GM12878 (cell line): Measurements from ENCODE around the gene E2F1. TPM values are rescaled to one million over a fixed set of nuclear protein-coding genes. Genes with fewer than 3 reads are reported as not detected.
A peak's percentile ranks its signal among the peaks of the same experiment; 100 is the strongest.

Source experiments
- ATAC-seq: fragments of 200-7000 bp; cut with Tn5 transposase; 3 replicates; pipeline ENCODE4 v1.9.1; 2020; ENCODE audit warnings: mild to moderate bottlenecking, moderate library complexity
- BruUV-seq: library from RNA; stranded (reverse); fragments of 400-500 nt; replicated peaks from 2 replicates; lab custom pipeline; 2021; lab: Mats Ljungman, UMichigan
- CTCF ChIA-PET: fragments of 300-600 bp; sonication (Branson Sonifier 250); formaldehyde crosslinking; extraction: SDS; loops from one replicate; lab custom pipeline; 2021; ENCODE audit warnings: inconsistent platforms; lab: Yijun Ruan, JAX
- POLR2A ChIA-PET: fragments of 350-600 bp; formaldehyde crosslinking; extraction: SDS; loops from one replicate; lab custom pipeline; 2021; ENCODE audit warnings: inconsistent platforms; lab: Charles Lee
- RAD21 ChIA-PET: fragments of 300-600 bp; sonication (Branson Sonifier 250); formaldehyde crosslinking; loops from one replicate; lab custom pipeline; 2023; ENCODE audit warnings: antibody characterized with exemption; ENCODE audit not compliant: unreplicated experiment; lab: Charles Lee
- SMC1A ChIA-PET: fragments of 300-600 bp; sonication (Branson Sonifier 250); formaldehyde crosslinking; loops from one replicate; lab custom pipeline; 2023; ENCODE audit not compliant: unreplicated experiment, uncharacterized antibody; lab: Charles Lee
- DNase-seq: peaks from one replicate; pipeline ENCODE4 v3.0.0-alpha.2; 2011; ENCODE audit warnings: low read depth, low spot score
- FAIRE-seq: peaks from 3 replicates; lab custom pipeline; 2011; peaks lifted over from hg19 to GRCh38; lab: Jason Lieb, UNC
- H2AFZ ChIP-seq: 2 replicates; pipeline ENCODE4 v1.6.0; 2011; ENCODE audit warnings: low read depth, low read length, control low read depth; ENCODE audit not compliant: control insufficient read depth
- H3K27ac ChIP-seq: 2 replicates; pipeline ENCODE4 v1.5.1; 2011; ENCODE audit warnings: control low read depth; ENCODE audit not compliant: control insufficient read depth, insufficient read depth
- H3K27me3 ChIP-seq, 2 experiments: replicated peaks in 1 of 2; 2 replicates each; pipeline versions ENCODE4 v1.6.0 to v1.6.1; 2011; ENCODE audit warnings: low read length in 1 of 2; ENCODE audit not compliant: control insufficient read depth in 2 of 2, insufficient read depth in 2 of 2
- H3K36me3 ChIP-seq, 2 experiments: 2 replicates each; pipeline ENCODE4 v1.5.1; 2011; ENCODE audit warnings: low read length in 1 of 2; ENCODE audit not compliant: control insufficient read depth in 2 of 2, insufficient read depth in 2 of 2
- H3K4me1 ChIP-seq: 2 replicates; pipeline ENCODE4 v1.6.1; 2011; ENCODE audit warnings: mild to moderate bottlenecking, low read length, moderate library complexity, mixed read lengths; ENCODE audit not compliant: control insufficient read depth, insufficient read depth
- H3K4me2 ChIP-seq: 2 replicates; pipeline ENCODE4 v1.6.0; 2011; ENCODE audit warnings: control low read depth; ENCODE audit not compliant: control insufficient read depth, insufficient read depth
- H3K4me3 ChIP-seq: fragments of 200-600 bp; sonication (generic); 2 replicates; pipeline ENCODE4 v1.5.1; 2016
- H3K79me2 ChIP-seq: 2 replicates; pipeline ENCODE4 v1.6.0; 2011; ENCODE audit warnings: low read length; ENCODE audit not compliant: control insufficient read depth, insufficient read depth
- H3K9ac ChIP-seq: 2 replicates; pipeline ENCODE4 v1.8.0; 2011; ENCODE audit warnings: low read length, control low read depth, mixed read lengths; ENCODE audit not compliant: control insufficient read depth, insufficient read depth
- H3K9me3 ChIP-seq: replicated peaks from 3 replicates; pipeline ENCODE4 v1.5.1; 2011; ENCODE audit warnings: mild to moderate bottlenecking, low read length; ENCODE audit not compliant: control insufficient read depth, insufficient read depth
- H4K20me1 ChIP-seq: 2 replicates; pipeline ENCODE4 v1.6.0; 2011; ENCODE audit not compliant: control insufficient read depth, insufficient read depth
- BCL3 ChIP-seq: IDR thresholded peaks from 2 replicates; pipeline ENCODE4 v1.6.1; 2011; ENCODE audit warnings: borderline replicate concordance, low read depth, mild to moderate bottlenecking, moderate library complexity, low read length; ENCODE audit not compliant: insufficient read depth, poor library complexity, severe bottlenecking
- DPF2 ChIP-seq: fragments of 450-650 bp; IDR thresholded peaks from 2 replicates; pipeline ENCODE4 v1.6.1; 2017; ENCODE audit warnings: mild to moderate bottlenecking
- PML ChIP-seq: IDR thresholded peaks from 2 replicates; pipeline ENCODE4 v1.6.1; 2012; ENCODE audit warnings: low read length, inconsistent platforms
- RB1 ChIP-seq: fragments of 450-650 bp; formaldehyde crosslinking; IDR thresholded peaks from 2 replicates; pipeline ENCODE4 v1.6.1; 2017; ENCODE audit warnings: mild to moderate bottlenecking, borderline replicate concordance
- SREBF2 ChIP-seq: IDR thresholded peaks from 2 replicates; pipeline ENCODE4 v1.6.1; 2012; ENCODE audit warnings: mild to moderate bottlenecking, low read length
- ZBED1 ChIP-seq: IDR thresholded peaks from 2 replicates; pipeline ENCODE4 v1.6.1; 2016; ENCODE audit warnings: borderline replicate concordance
- WGBS: methylation state at CpG from one replicate; pipeline ENCODE4 v1.1.6; 2016; ENCODE audit warnings: low lambda C conversion rate; ENCODE audit not compliant: insufficient replicate concordance, insufficient coverage; ENCODE audit errors: missing lambda C conversion rate; 5-methylcytosine and 5-hydroxymethylcytosine counted together
- in situ Hi-C: fragments of 300-500 bp; cut with MboI; formaldehyde crosslinking; loops from 9 replicates; pipeline ENCODE4 v1.14.3; 2018; ENCODE audit warnings: mixed read lengths
- intact Hi-C: fragments of 100-400 bp; cut with micrococcal nuclease; formaldehyde crosslinking; loops from one replicate; pipeline ENCODE4 v1.14.2; 2022; ENCODE audit not compliant: unreplicated experiment
- polyA plus RNA-seq, 11 experiments: library from polyadenylated mRNA; depleted of rRNA in 4 of 11; unstranded in 6 of 11; stranded (reverse) in 5 of 11; fragments of >200 nt; fragmentation: Nextera tagmentation in 4 of 11; fragmentation: Illumina TruSeq in 1 of 11; extraction: Ambion mirVana in 4 of 11; extraction: Trizol in 1 of 11; gene quantifications; 1 replicate in 1 of 11; 2 replicates in 10 of 11; pipeline versions ENCODE4 v1.2.1 to v1.2.3, GENCODE V29; 2011 to 2016; ENCODE audit warnings: inconsistent platforms in 2 of 11, missing spikeins in 2 of 11, low read depth in 1 of 11
- total RNA-seq, 4 experiments: library from RNA; depleted of rRNA in 3 of 4; stranded (reverse); fragments of >200 nt in 3 of 4; fragmentation: Illumina TruSeq in 1 of 4; extraction: Trizol in 1 of 4; gene quantifications; 2 replicates each; pipeline versions ENCODE4 v1.2.1 to v1.2.3, GENCODE V29; 2013 to 2021

E2F1 gene
- total and polyA plus RNA-seq, 10 of the 15 experiments (the other 5 are each of a cell fraction or from before 2014, with no cell fraction given): 0.29 to 50.2 (median 19.7) TPM

GRCh38 chr20:33675136-33675959, 10.8 kb downstream of the E2F1 start:
- in situ Hi-C loops: no loop called here
- H3K27me3 ChIP-seq: no peaks in the 10 kb centered on the region
- WGBS: 85% methylated on average over 16 of the region's 16 CpGs
- ChIA-PET RAD21 (interaction anchor here (2.2 kb wide), 1 partner anchor 9 kb away, joined by 6 read pairs; the partner anchor contains the start of gene ACTL10), SMC1A (interaction anchor here (1.4 kb wide), 1 partner anchor 13 kb away, joined by 5 read pairs; no protein-coding TSS in a partner anchor), CTCF (interaction anchor here (0.7 to 0.8 kb wide), 2 partner anchors 9 to 218 kb away, joined by 3 read pairs; partner anchors contain the start of gene ACTL10)
- BruUV-seq: no TSS peak
- peak overlapping the region; percentile 82; the same call in 1 of the 2 replicates for H2AFZ ChIP-seq
- DNase-seq: no peak
- no peak for TF ChIP-seq BCL3
- no peak for TF ChIP-seq ZBED1
- TF ChIP-seq SREBF2: no peak
- no peak for TF ChIP-seq RB1
- 0 out of 2 replicates have a peak, but pooled peaks have one; percentile 16 for TF ChIP-seq PML
- TF ChIP-seq DPF2: no peak
- TF ChIP-seq, all 136 proteins: peak for 1
- POLR2A ChIA-PET: no interaction called here
- peaks cover 22% of the 10 kb centered on the region for H3K4me1 ChIP-seq
- FAIRE-seq (no peak), ATAC-seq (no peak)
- H3K36me3 ChIP-seq: peaks cover 0 to 5% of the 10 kb centered on the region in 2 experiments; a peak in 3 of 4 replicates
- H3K27ac ChIP-seq: no peak overlapping the region
- intact Hi-C loops: no loop called here
- no peaks in the 10 kb centered on the region for H3K9me3 ChIP-seq
- peaks cover 3% of the 10 kb centered on the region for H3K79me2 ChIP-seq
- no peaks in the 10 kb centered on the region for H4K20me1 ChIP-seq
- peak overlapping the region; percentile 64 for H3K4me2 ChIP-seq
- no peak overlapping the region for H3K4me3 ChIP-seq
- H3K9ac ChIP-seq: no peak overlapping the region
